Fibroblast of lung (primary cell): ENCODE results near the gene NDUFV1.

Experiments used
- EZH2 ChIP-seq: IDR thresholded peaks from 2 replicates; pipeline ENCODE4 v1.5.1; 2012; ENCODE audit warnings: low read length, control low read depth, mild to moderate bottlenecking; ENCODE audit errors: missing control alignments
- TF ChIP-seq, protein P1 (sequence below), 2 donors: IDR thresholded peaks in 1 of 2; conservative IDR thresholded peaks in 1 of 2; 1 replicate in 1 of 2; 2 replicates in 1 of 2; pipeline ENCODE4 v1.5.1; 2011 to 2012; ENCODE audit warnings: low read length in 2 of 2, control low read depth in 1 of 2, inconsistent platforms in 1 of 2, low read depth in 1 of 2, mild to moderate bottlenecking in 1 of 2

DNA sequence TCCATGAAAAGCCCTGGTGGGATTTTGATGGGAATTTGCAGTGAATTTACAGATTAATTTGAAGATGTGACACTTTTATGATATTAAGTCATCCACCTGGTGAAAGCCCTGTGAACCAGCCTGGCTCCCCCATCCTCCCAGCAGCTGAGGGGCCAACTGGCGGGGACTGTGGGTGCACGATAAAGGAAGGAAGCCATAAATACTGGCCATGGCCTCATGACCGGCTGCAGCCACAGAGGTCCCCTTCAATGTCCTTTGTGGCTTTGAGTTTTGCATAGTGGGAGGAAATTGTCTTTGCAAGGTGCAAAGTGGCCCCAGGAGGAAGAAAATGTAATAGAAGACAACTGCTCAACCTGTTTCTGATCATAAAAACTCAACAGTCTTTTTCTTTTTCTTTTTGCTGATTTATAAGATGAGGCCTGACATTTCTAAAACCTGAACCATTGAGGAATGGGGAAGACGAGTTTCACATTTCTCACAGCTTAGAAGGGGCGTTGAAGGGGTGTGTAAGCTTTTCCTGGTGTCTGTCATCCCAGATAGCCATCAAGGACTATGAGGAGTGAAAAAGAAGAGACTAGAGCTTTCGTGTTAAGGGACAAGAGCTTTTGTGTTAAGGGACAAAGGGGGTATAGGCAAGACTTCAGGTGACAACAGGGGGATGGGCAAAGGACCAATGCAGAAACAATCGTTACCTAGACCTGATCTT is 6.3 kb upstream of the NDUFV1 start:
- TF ChIP-seq, protein P1, sequence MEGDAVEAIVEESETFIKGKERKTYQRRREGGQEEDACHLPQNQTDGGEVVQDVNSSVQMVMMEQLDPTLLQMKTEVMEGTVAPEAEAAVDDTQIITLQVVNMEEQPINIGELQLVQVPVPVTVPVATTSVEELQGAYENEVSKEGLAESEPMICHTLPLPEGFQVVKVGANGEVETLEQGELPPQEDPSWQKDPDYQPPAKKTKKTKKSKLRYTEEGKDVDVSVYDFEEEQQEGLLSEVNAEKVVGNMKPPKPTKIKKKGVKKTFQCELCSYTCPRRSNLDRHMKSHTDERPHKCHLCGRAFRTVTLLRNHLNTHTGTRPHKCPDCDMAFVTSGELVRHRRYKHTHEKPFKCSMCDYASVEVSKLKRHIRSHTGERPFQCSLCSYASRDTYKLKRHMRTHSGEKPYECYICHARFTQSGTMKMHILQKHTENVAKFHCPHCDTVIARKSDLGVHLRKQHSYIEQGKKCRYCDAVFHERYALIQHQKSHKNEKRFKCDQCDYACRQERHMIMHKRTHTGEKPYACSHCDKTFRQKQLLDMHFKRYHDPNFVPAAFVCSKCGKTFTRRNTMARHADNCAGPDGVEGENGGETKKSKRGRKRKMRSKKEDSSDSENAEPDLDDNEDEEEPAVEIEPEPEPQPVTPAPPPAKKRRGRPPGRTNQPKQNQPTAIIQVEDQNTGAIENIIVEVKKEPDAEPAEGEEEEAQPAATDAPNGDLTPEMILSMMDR (conservative IDR thresholded peaks at IDR 0.05 in 1 of 2, IDR thresholded peaks at IDR 0.05 in 1 of 2; ENCODE audit: low read depth in 1 of 2, low read length in 2 of 2): no peak
- TF ChIP-seq EZH2: no peak
